Dermis microvascular lymphatic vessel endothelial cell (primary cell): Measurements from ENCODE around the gene USP9Y. TPM values are rescaled to one million over a fixed set of nuclear protein-coding genes. Genes with fewer than 3 reads are reported as not detected.
A peak's percentile ranks its signal among the peaks of the same experiment; 100 is the strongest.
"Not testable (repeated sequence)": the region's sequence is repeated elsewhere in the genome, so short reads cannot be mapped to it uniquely, and the experiment has no call there.

Experiments
- DNase-seq, 2 donors: peaks; one replicate each; pipeline versions ENCODE4 v3.0.0 to v3.0.0-alpha.2; 2010; ENCODE audit warnings: low read depth in 2 of 2
- total RNA-seq: library from RNA; depleted of rRNA; stranded (reverse); fragments of >200 nt; gene quantifications from 2 replicates; pipeline ENCODE4 v1.2.1, GENCODE V29; 2014

Gene USP9Y
- under 0.01 TPM in 1 of 2 replicates, not detected in the other for total RNA-seq

DNA sequence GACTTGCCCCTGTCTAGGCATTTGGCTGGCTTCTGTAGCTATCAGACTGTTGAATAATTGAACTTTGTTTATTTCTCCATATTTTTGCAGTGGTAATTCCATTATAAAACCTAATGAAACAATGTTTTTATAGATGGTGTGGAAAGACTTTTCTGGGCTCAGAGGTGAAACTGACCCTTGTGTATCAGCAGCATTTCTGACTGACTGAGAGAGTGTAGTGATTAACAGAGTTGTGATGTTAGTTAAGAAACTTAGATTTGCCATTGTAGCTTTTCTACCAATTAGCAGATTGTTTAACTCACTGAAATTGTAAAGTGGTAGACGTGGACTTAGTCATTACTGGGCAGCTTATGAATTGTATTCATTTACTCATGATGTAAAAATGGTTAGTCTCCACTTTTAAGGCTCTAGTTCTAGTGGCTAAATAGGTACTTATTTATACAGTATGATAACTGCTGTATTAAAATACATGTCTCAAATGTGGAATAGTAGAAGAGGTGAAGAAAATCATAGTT is at the start of gene USP9Y:
Gene USP9Y, plus strand, starts transcription at position 51 of the 515 bp plus-strand sequence. CDS start 8,217 bp downstream, outside the sequence.
- DNase-seq = no peak

- peak in 1 of 2 donors; percentile 52 for DNase-seq
Measured at GRCh38 chrY:12651621-12652036, 49.4 kb upstream of the USP9Y start.

DNA sequence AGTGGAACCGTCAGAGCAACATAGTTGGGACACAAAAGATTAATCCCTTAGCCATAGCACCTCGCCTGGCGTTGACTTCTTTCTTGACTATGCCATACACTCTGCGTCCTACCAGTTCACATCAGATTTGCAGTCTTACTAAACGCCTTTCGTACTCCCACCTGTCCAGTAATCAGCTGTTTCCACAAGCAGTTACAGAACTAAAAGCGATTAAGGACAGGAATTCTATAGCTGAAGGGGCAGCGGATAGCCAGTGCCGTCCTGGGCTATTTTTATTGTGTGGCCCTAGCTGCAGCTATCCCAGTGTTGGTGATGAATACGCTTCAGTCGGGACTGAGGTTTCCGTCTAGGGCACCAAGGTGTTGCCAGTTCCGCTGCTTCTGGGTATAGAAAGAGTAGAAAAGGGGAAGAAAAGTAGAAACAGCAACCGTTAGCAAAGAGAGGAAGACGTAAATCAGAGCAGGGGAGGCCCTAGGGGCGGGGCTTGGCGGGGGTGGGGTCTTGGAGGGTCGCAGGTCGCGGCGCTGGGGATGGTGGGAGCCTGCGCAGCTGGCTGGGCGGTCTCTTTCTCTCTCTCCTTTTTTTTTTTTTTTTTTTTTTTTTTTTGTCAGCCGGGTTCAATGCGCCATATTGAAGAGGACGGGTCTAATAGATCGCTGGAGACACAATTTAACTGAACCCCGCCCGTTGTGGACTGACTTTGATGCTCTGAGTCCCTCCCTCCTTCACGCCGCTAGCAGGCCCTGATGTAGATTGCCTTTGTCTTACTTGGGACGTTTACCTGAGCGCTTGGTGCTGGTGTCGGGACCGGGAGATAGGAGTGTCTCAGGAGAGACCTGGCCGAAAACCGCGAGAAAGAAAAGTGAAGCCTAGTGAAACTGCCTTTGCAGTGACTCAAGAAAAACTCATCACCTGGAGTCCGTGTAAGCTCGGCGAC is 39.0 kb upstream of the USP9Y start:
- peak in 1 of 2 donors; percentile 80 for DNase-seq

- peak in 1 of 2 donors; percentile 42 for DNase-seq
Measured at GRCh38 chrY:12662745-12663591, 38.1 kb upstream of the USP9Y start.

DNA sequence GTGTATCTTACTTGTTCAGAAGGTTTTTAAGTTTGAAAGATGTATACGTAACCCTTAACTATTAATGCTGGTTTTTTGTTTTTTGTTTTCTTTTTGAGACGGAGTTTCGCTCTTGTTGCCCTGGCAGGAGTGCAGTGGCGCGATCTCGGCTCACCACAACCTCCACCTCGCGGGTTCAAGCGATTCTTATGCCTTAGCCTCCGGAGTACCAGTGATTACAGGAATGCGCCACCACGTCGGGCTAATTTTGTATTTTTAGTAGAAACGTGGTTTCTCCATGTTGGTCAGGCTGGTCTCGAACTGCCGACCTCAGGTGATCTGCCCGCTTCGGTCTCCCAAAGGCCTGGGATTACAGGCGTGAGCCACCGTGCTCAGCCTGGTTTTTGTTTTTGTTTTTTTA is 37.2 kb upstream of the USP9Y start:
- DNase-seq = not testable (repeated sequence)

GRCh38 chrY:12678111-12678510 is 22.9 kb upstream of the USP9Y start:
- DNase-seq = no peak

- DNase-seq = no peak
Measured at GRCh38 chrY:12681535-12681934, 19.5 kb upstream of the USP9Y start.

DNA sequence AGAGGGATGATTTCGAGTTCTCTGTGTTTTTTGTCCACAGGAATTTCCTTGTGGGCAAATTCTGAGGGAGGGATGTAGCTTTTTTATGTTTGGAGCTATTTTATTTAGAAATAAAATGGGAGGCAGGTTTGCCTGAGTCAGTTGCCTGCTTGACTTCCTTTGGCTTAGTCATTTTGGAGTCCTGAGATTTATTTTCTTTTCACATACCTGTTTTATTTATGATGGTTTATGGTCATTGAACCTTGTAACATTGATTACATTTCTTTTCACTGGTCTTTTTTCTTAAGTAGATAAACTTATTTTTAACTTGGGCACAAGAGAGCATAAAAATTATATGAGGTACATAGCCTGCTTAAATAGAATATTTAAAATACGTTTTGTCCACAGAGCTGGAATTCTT is 12.7 kb upstream of the USP9Y start:
- no peak for DNase-seq

GRCh38 chrY:12700087-12700486 is 944 bp upstream of the USP9Y start:
- peak in 1 of 2 donors; percentile 38 for DNase-seq

- peak in 1 of 2 donors; percentile 14 for DNase-seq
Measured at GRCh38 chrY:12702174-12702573, 1.1 kb downstream of the USP9Y start.

DNA sequence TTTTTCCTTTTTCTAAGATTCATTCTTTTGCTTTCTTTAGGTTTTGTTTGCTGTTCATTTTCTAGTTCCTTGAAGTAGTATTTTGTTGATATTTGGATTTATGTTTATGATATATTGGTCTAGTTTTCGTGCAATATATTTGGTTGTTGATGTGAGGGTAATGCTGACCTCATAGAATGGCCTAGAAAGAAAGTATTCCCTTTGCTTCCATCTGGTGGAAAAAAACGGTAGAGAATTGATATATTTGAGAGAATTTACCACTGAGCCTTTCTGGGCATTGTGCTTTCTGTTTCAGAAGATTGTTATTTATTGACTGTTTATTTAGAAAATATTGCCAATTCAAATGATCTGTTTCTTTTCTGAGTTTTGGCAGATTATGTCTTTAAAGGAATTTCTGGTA is 9.4 kb downstream of the USP9Y start:
- no peak for DNase-seq

GRCh38 chrY:12715376-12715775 is 14.3 kb downstream of the USP9Y start:
- no peak for DNase-seq

GRCh38 chrY:12729746-12730145 is 28.7 kb downstream of the USP9Y start:
- no peak for DNase-seq

DNA sequence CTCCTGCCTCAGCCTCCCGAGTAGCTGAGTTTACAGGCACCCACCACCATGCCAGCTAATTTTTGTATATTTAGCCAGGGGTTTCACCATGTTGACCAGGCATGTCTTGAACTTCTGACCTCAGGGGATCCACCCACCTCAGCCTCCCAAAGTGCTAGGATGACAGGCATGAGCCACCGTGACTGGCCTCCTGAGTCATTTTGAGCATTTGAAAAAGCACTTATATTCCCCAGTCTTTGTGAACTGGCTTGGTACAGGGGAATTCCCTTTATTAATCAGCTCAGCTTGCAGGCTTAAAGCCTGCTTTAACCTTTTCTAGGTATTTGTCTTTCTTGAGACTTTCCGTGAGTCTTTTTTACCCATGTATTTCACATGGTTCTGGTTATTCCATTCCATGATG is 32.6 kb downstream of the USP9Y start:
- DNase-seq = no peak

- no peak for DNase-seq
Measured at GRCh38 chrY:12734051-12734450, 33.0 kb downstream of the USP9Y start.

DNA sequence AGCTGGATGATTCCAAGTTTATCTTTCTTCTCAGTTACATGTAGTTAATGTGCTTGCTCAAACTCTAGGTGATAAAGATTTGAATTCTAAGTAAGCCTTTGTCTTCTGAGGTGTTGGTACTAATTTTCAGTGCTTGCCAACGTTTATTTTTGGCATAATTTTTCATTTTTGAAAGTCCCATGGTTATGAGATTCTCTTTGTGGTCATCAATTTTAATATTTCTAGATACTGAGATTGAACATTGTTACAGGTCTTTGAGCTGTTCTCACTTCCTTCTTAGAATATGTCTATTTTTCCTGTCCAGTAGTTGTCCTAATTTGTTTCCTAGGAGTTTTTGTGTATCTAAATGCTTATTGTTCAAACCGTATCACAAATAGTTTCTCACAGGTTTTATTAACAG is 40.4 kb downstream of the USP9Y start:
- no peak for DNase-seq

DNA sequence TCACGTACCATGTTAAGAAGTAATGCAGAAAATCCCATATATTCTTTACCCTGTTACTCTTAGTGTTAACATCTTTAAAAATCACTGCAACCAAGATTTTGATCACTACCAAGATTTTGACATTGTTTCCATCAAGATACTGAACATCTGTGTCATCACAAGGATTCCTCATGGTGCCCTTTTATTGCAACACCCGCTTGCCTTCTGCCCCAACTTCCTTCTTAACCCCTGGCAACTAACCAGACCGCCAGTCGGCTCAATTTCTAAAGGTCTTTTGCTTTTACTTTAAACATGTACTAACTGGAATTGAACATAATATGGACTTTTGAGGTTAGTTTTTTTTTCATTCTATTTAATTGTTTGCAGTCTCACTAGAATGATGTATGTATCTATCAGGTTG is 41.7 kb downstream of the USP9Y start:
- DNase-seq = no peak

DNA sequence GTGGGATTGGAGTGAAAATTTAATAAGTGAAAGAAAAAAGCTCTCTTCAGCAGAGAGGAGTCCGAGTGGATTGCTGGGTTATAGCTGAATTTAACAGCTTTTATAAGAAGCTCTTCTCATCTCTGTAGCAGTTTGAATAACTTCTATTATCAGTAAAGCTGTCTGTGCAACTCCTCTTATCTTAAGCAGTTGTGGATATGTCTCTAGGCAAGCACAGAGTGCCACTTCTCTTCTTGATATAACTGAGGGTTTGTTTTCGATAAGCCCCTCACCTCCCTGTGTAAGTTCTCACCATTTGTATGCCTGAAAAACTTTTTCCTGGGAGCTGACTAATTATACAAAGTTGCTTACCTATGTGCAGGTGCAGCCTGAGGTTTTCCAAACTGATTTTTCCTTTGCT is 43.1 kb downstream of the USP9Y start:
- no peak for DNase-seq

DNA sequence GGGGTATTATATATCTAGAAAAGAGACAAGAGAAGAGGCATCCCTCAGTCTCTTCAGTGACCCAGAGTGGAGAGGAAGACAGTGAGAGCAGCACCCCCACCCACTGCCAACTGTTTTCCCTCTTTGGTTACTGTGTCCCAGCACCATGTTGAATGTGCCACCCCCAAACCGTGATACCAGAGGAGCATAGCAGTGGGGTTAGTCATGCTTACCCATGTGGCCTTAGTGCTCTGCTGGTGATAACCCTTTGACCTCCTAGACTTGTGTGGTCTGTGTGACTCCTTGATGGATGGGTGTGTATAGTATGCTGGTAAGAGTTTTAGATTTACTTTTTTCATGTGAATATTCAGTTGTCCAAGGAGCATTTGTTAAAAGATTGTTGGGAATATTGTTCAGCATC is 48.3 kb downstream of the USP9Y start:
- no peak for DNase-seq

DNA sequence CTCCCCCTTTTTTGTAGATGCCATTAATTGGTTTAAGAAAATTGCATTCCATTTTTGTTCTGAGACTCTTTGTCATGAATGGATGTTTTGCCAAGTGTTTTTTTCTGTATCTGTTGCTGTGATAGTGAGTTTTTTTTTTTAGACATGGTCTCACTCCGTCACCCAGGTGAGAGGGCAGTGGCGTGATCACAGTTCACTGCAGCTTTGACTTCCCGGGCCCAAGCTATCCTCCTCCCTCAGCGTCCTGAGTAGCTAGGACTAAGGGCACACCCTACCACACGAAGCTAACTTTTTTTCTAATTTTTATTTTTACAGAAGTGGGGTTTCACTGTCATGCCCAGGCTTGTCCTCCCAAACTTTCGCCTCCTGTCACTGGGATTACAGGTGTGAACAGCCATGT is 51.8 kb downstream of the USP9Y start:
- DNase-seq = no peak

DNA sequence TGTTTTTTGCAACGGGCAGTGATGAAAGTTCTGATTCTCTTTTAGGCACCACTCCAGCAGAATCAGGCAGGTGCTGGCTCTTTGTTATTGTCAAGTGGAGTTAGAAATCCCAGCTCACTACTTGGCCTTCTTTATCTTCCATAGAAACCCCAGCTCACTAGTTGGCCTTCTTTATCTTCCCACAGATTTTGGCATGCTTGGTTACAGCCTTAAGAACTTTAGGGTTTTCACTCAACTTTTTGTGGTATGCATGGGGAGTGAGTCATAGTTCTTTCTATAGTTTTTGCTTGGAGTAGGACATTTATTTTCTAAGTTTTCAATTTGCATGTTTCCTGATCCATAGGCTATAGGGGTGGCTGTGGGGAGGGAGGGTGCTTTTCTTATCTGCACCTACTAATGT is 55.0 kb downstream of the USP9Y start:
- no peak for DNase-seq

DNA sequence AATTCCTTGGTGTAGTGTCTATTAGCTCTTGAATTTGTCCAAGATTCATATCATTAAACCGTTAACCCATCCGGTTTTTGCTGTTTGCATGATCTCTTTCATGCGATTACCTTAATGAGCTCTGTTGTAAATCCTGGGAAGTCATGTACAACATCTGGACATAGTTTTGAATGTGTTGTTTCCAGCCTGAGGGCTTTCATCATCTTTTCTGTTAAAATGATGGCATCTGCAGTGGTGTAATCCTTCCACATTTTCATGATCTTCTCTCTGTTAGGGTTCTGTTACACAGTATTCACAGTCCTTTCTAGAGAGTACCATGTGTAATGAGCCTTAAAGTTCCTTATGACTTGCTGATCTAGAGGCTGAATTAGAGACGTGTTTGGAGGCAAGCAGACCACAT is 64.9 kb downstream of the USP9Y start:
- DNase-seq = no peak
